ENCODE measurements around the gene C5orf63.

DNA sequence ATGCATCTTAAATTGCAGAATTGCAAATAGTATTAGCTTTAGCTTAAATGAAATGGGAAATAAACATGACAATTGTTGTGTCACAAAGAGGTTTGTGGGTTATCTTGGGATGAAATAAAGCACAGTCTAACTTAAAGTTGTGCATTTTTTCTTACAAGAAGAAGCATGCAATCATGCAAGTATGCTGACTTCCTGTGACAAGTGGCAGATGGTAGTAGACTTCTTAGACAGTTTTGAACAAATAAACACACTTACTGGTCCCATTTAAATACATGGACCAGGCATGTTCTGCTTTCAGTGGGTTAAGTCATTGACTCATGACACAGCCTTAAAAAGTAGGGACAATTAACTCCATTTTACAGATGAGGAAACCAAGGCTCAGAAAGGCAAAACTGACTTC lies 15.9 kb upstream of the C5orf63 start:
- no peak for TF ChIP-seq XRCC5 (optimal IDR thresholded peaks at IDR 0.05; ENCODE audit: low read length)
- TF ChIP-seq ZNF235 (CRISPR knock-in tag; IDR thresholded peaks at IDR 0.05; ENCODE audit: borderline replicate concordance), result no peak
- TF ChIP-seq EP300 (IDR thresholded peaks at IDR 0.05; ENCODE audit: low read depth in 2 of 2, low read length in 2 of 2), result no peak
- TF ChIP-seq EP300 (CRISPR knock-in tag; IDR thresholded peaks at IDR 0.05; ENCODE audit: borderline replicate concordance), result no peak
- TF ChIP-seq, protein P1, sequence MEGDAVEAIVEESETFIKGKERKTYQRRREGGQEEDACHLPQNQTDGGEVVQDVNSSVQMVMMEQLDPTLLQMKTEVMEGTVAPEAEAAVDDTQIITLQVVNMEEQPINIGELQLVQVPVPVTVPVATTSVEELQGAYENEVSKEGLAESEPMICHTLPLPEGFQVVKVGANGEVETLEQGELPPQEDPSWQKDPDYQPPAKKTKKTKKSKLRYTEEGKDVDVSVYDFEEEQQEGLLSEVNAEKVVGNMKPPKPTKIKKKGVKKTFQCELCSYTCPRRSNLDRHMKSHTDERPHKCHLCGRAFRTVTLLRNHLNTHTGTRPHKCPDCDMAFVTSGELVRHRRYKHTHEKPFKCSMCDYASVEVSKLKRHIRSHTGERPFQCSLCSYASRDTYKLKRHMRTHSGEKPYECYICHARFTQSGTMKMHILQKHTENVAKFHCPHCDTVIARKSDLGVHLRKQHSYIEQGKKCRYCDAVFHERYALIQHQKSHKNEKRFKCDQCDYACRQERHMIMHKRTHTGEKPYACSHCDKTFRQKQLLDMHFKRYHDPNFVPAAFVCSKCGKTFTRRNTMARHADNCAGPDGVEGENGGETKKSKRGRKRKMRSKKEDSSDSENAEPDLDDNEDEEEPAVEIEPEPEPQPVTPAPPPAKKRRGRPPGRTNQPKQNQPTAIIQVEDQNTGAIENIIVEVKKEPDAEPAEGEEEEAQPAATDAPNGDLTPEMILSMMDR (CRISPR knock-in tag; IDR thresholded peaks at IDR 0.05), result no peak
- TF ChIP-seq, protein P2, sequence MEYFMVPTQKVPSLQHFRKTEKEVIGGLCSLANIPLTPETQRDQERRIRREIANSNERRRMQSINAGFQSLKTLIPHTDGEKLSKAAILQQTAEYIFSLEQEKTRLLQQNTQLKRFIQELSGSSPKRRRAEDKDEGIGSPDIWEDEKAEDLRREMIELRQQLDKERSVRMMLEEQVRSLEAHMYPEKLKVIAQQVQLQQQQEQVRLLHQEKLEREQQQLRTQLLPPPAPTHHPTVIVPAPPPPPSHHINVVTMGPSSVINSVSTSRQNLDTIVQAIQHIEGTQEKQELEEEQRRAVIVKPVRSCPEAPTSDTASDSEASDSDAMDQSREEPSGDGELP (IDR thresholded peaks at IDR 0.05; ENCODE audit: borderline replicate concordance, low read depth), result no peak
- TF ChIP-seq KDM1A (CRISPR knock-in tag; IDR thresholded peaks at IDR 0.05), result no peak
- TF ChIP-seq RFX5 (IDR thresholded peaks at IDR 0.05; ENCODE audit: low read depth, low read length), result no peak
- TF ChIP-seq RAD21 (CRISPR knock-in tag; IDR thresholded peaks at IDR 0.05), result no peak
- TF ChIP-seq ETV6 (CRISPR knock-in tag; conservative IDR thresholded peaks at IDR 0.05), result no peak
